ENCODE results near the gene ZGLP1. TPM values are rescaled to one million over a fixed set of nuclear protein-coding genes. Genes with fewer than 3 reads are reported as not detected.
"Not testable (repeated sequence)": the region's sequence is repeated elsewhere in the genome, so short reads cannot be mapped to it uniquely, and the experiment has no call there.

The ZGLP1 gene
- total RNA-seq, 1 donor, result 0.63 TPM

GRCh38 chr19:10283301-10284064 is 26.1 kb downstream of the ZGLP1 start:
- TF ChIP-seq CTCF (IDR thresholded peaks at IDR 0.05; ENCODE audit: insufficient read depth, low read length), result no peak
- no peak for DNase-seq (ENCODE audit: low read depth)

GRCh38 chr19:10282043-10282442 is 27.6 kb downstream of the ZGLP1 start:
- not testable (repeated sequence) for DNase-seq (ENCODE audit: low read depth); H3K4me3 ChIP-seq (ENCODE audit: low read depth, low read length)

More at GRCh38 chr19:10283301-10284064, 26.1 kb downstream of the ZGLP1 start:
- H3K4me3 ChIP-seq (ENCODE audit: low read depth, low read length), result no peak overlapping the region

- no peak for TF ChIP-seq CTCF (IDR thresholded peaks at IDR 0.05; ENCODE audit: insufficient read depth, low read length)
- H3K4me3 ChIP-seq (ENCODE audit: low read depth, low read length), result no peak overlapping the region
- no peak for DNase-seq (ENCODE audit: low read depth)
Observed at GRCh38 chr19:10279737-10280442, 29.7 kb downstream of the ZGLP1 start.

DNA sequence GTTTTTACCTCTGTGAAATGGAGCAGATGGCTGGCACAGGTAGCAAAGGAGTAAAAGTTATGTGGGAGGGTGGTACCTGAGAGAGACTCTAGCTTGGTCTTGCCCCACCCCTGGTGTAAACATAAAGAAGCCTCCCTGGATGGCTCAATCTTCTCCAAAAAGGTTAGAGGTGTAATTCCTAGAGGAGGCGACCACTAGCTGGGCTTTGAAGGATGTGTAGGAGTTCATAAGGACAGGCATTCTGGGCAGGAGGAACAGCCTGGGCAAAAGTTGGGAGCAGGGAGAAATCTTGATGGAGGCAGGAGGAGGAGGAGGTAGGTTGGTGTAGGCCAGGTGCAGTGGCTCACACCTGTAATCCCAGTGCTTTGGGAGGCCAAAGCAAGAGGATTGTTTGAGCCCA is 30.7 kb downstream of the ZGLP1 start:
- TF ChIP-seq CTCF (IDR thresholded peaks at IDR 0.05; ENCODE audit: insufficient read depth, low read length), result no peak
- H3K4me3 ChIP-seq (ENCODE audit: low read depth, low read length), result no peak overlapping the region
- DNase-seq (ENCODE audit: low read depth), result no peak

GRCh38 chr19:10277795-10278589 is 31.6 kb downstream of the ZGLP1 start:
- no peak overlapping the region for H3K4me3 ChIP-seq (ENCODE audit: low read depth, low read length)
- DNase-seq (ENCODE audit: low read depth), result no peak
- TF ChIP-seq CTCF (IDR thresholded peaks at IDR 0.05; ENCODE audit: insufficient read depth, low read length), result no peak

- no peak for DNase-seq (ENCODE audit: low read depth)
- no peak overlapping the region for H3K4me3 ChIP-seq (ENCODE audit: low read depth, low read length)
- no peak for TF ChIP-seq CTCF (IDR thresholded peaks at IDR 0.05; ENCODE audit: insufficient read depth, low read length)
Observed at GRCh38 chr19:10274589-10274988, 35.0 kb downstream of the ZGLP1 start.

All from fibroblast of the aortic adventitia (primary cell).